GM18505 (cell line): Measurements from ENCODE around the gene ZDHHC14.
"Not testable (repeated sequence)": the region's sequence is repeated elsewhere in the genome, so short reads cannot be mapped to it uniquely, and the experiment has no call there.

Experiments
- ATAC-seq: cut with Tn5 transposase; IDR thresholded peaks from one replicate; pipeline ENCODE4 v1.9.1; 2021; ENCODE audit not compliant: unreplicated experiment
- POLR2A ChIP-seq: IDR thresholded peaks from 4 replicates; pipeline ENCODE4 v1.6.1; 2011; ENCODE audit warnings: borderline replicate concordance; ENCODE audit not compliant: insufficient read depth, insufficient read length; ENCODE audit errors: extremely low read depth

Gene ZDHHC14

GRCh38 chr6:157555455-157556143 is 174.6 kb downstream of the ZDHHC14 start:
- TF ChIP-seq POLR2A: no peak
- no peak for ATAC-seq

- no peak for ATAC-seq
- no peak for TF ChIP-seq POLR2A
Measured at GRCh38 chr6:157556144-157556645, 175.2 kb downstream of the ZDHHC14 start.

GRCh38 chr6:157556671-157557430 is 175.9 kb downstream of the ZDHHC14 start:
- ATAC-seq: no peak

GRCh38 chr6:157557559-157557958 is 176.6 kb downstream of the ZDHHC14 start:
- no peak for ATAC-seq
- TF ChIP-seq POLR2A: no peak

More at GRCh38 chr6:157556671-157557430, 175.9 kb downstream of the ZDHHC14 start:
- no peak for TF ChIP-seq POLR2A

GRCh38 chr6:157558049-157558448 is 177.1 kb downstream of the ZDHHC14 start:
- no peak for ATAC-seq
- no peak for TF ChIP-seq POLR2A

GRCh38 chr6:157558487-157559200 is 177.7 kb downstream of the ZDHHC14 start:
- TF ChIP-seq POLR2A: no peak
- no peak for ATAC-seq

- ATAC-seq: no peak
- TF ChIP-seq POLR2A: no peak
Measured at GRCh38 chr6:157559201-157559756, 178.3 kb downstream of the ZDHHC14 start.

- ATAC-seq: not testable (repeated sequence)
Measured at GRCh38 chr6:157560063-157560462, 179.1 kb downstream of the ZDHHC14 start.

GRCh38 chr6:157560691-157561413 is 179.9 kb downstream of the ZDHHC14 start:
- no peak for TF ChIP-seq POLR2A
- no peak for ATAC-seq

GRCh38 chr6:157561414-157561790 is 180.4 kb downstream of the ZDHHC14 start:
- no peak for TF ChIP-seq POLR2A
- ATAC-seq: peak; percentile 29

GRCh38 chr6:157561929-157562810 is 181.2 kb downstream of the ZDHHC14 start:
- peak; percentile 44 for ATAC-seq
- no peak for TF ChIP-seq POLR2A

GRCh38 chr6:157562997-157563396 is 182.0 kb downstream of the ZDHHC14 start:
- TF ChIP-seq POLR2A: no peak
- no peak for ATAC-seq
